NCI-H2107 treated with DMSO at 0.1 percent for 48 hours (cell line): ENCODE data around the gene DRG1.
A peak's percentile ranks its signal among the peaks of the same experiment; 100 is the strongest.
"Not testable (repeated sequence)": the region's sequence is repeated elsewhere in the genome, so short reads cannot be mapped to it uniquely, and the experiment has no call there.

ENCODE experiments used
- DNase-seq: peaks from one replicate; lab custom pipeline; 2025; ENCODE audit not compliant: unreplicated experiment; lab: John Stamatoyannopoulos, UW

Gene DRG1, protein sequence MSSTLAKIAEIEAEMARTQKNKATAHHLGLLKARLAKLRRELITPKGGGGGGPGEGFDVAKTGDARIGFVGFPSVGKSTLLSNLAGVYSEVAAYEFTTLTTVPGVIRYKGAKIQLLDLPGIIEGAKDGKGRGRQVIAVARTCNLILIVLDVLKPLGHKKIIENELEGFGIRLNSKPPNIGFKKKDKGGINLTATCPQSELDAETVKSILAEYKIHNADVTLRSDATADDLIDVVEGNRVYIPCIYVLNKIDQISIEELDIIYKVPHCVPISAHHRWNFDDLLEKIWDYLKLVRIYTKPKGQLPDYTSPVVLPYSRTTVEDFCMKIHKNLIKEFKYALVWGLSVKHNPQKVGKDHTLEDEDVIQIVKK

DNA sequence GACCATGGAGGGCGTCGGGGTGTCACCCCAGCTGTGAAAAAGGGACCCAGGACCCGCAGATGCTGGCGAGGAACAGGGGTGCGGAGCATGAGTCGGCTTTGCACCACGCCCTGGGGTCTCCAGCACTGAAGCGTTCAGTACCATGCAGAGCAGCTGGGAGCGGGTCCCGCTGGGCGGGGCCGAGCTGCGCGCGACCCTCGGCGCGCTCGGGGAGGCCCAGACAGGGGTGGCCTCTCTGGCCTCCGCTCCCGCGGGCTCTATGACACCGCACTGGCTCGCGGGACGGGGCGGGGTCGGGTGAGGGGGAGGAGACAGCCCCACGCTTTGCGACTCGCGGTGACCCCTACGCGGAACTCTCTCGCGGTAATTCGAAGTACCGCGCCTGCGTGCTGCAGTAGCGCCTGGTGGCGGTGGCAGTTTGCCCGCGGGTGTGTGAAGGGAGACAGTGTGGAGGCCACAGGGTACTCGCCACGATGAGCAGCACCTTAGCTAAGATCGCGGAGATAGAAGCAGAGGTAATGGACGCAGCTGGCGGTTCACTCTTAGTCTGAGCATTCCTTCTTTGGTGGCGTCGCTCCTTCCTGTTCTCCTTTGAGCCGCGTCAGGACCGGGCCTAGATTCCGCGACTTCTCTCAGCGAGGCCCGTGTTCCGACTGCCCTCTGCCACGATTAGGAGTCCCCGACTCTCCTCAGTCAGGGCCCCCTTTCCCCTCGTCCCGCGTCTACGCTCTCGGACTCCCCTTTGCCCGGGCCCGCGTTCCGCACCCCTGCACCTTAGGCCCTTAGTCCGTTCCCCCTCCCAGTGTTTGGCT is at the start of gene DRG1:
Gene DRG1, plus strand, starts transcription at position 394 of the 812 bp plus-strand sequence. Its CDS starts 80 bp downstream, at position 474.
- DNase-seq, result peak; percentile 55

DNA sequence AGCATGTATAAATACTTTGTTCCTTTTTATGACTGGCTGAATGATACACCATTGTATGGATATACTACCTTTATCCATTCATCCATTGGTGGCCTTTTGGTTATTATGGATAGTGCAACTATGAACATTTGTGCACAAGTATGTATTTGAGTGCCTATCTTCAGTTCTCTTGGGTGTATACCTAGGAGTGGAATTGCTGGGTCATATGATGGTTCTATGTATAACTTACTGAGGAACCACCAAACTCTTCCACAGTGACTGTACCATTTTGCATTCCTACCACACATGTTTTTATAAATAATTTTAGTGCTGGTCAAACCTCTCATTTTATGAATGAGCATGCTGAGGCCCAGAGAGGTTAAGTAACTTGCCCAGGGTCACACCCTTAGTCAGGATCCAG is 49.4 kb upstream of the DRG1 start:
- no peak for DNase-seq

DNA sequence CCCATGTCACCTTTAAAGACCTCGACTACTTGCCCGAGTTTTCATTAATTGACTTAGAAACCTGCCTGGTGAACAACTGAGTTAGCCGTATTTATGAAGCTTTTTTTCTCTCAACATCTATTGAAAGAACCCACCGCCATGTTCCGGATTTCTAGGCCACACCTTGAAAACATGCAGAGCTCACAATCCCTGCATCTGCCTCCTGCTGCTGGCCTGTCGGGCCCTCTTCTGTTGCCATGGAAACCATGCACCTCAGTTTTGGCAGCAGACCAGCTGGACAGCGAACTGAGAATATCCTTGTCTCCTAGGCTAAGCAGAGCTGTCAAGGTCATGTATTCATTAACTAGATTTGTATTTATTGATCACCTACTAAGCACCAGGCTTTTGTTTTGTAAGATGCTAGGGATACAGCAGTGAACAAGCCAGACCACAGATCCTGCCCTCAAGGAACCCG is 49.0 kb upstream of the DRG1 start:
- DNase-seq, result no peak

DNA sequence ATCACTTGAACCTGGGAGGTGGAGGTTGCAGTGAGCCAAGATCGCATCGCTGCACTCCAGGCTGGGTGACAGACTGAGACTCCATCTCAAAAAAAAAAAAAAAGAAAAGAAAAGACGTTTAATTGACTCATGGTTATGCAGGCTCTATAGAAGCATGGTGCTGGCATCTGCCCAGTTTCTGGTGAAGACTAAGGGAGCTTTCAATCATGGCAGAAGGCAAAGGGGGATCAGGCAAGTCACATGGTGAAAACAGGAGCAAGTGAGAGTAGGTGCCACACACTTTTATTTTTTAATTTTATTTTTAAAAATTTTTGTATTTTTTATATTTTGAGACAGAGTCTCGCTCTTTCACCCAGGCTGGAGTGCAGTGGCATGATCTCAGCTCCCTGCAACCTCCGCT is 44.9 kb upstream of the DRG1 start:
- DNase-seq, result no peak

DNA sequence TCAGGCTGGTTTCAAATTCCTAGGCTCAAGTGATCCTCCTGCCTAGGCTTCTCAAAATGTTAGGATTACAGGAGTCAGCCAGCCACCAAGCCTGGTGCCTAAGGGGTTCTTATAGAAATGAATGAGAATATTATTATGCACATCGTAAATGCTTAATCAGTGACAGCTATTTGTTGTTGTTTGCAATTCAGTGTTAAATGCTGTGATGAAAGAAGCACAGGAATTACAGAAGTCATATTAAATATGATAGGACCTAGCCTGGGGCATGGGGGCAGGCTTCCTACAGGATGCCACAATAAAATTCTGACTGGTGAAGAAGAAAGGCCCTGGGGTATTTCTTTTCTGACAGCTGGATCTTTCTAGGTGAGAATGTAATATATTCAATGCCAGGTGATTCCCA is 39.4 kb upstream of the DRG1 start:
- no peak for DNase-seq

DNA sequence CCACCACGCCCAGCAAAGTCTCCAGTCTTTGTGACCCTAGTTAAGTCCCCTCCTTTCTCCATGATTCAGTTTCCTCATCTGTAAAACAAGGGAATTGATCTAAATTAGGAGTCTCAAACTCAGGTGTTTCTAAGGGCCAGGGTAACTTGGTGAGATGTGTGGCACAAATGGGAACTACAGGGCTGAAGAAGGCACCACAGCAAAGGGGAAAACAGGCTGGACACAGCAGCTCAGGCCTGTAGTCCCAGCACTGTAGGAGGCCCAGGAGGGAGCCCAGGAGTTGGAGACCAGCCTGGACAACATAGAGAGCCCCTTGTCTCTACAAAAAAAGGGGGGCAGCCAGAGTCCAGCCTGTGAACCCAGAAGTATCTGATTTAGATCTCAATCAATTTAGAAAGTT is 37.7 kb upstream of the DRG1 start:
- DNase-seq, result no peak

DNA sequence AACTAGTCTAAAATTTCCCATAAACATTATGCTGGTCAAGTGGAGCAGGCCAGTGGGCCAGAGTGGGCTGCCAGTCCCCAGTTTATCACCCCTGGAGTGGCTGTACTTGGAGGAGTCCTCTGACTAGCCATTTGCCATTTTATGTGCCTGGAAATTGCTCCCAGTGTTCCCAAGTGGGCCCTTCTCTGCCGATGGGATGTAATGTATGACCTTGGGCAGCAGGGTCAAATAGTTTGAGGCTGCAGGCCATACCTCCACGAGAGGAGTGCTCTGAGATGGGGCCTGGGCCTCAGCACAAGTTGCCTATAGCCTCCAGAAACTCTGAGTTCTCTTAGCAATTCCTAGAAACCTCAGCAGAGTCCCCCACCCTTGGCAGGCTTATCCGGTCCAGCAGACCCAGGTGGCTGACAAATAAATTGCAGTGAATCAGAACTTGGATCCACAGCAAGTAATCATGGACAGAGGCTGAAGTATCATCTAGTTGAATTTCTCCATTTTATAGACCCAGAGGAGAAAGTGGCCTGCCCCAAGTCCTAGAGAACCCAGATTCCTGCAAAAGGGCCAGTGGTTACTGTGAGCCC is 35.4 kb upstream of the DRG1 start:
- DNase-seq, result no peak

DNA sequence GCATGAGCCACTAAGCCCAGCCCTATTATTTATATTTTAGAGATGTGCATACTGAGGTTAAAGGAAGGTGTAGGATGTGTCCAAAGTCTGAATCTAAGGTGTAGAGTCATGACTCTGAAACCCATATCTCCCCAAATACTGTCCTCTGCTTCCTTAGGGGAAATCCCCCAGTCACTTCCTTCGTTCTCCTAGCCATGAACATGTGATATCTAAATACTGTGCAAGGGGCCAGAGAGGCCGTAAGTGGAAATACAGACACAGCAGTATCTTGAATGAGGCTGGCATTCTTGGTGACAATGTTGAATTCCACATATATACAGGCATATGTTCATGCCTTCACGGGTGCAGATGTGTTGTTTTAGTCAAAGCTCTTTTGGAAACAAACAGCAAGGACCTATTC is 32.0 kb upstream of the DRG1 start:
- no peak for DNase-seq

DNA sequence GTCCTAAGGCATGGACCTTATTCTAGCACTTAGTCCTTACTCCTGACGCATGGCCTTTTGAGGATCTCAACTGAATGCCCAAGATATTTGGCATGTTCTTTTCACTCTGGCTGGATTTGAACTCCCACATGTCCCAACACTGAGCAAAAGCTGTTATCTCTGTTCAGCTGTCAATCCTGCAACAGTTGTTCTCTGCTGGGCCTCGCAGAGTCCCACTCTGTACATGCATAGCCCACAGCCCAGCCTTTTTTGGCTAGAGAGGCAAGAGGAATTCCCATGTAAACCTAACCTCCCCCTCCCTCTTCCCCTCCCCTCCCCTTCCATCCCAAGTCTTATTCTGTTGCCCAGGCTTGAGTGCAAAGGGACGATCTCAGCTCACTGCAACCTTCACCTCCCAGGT is 21.8 kb upstream of the DRG1 start:
- no peak for DNase-seq

DNA sequence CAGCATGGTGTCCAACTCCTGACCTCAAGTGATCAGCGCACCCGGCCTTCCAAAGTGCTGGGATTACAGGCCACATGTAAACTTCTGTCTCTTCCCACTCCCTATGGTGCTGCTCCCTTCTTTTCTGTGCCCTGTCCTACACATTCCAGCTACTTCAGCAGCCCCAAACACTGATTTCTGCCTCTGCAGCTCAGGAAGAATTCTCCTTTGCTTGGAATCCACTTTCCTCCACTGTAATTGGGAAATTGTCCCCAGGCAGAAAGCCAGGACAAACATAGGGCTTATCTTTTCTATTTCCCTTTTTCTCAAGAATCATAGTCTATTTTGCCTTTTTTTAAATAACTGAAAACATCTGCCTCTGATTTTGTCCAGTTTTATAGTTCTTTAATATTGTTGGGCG is 21.3 kb upstream of the DRG1 start:
- no peak for DNase-seq

DNA sequence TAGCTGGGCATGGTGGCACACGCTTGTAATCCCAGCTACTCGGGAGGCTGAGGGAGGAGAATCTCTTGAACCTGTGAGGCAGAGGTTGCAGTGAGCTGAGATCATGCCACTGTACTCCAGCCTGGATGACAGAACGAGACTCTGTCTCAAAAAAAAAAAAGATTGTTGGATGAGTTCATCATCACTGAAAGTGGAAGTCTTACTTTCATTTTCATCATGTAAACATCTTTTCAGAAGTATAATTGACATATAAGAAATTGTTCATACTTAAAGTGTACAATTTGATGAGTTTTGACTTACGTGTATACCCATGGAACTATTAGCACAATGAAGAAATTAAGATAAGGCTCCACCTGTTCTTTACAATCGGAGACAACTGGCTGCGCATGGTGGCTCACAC is 20.8 kb upstream of the DRG1 start:
- DNase-seq, result not testable (repeated sequence)

DNA sequence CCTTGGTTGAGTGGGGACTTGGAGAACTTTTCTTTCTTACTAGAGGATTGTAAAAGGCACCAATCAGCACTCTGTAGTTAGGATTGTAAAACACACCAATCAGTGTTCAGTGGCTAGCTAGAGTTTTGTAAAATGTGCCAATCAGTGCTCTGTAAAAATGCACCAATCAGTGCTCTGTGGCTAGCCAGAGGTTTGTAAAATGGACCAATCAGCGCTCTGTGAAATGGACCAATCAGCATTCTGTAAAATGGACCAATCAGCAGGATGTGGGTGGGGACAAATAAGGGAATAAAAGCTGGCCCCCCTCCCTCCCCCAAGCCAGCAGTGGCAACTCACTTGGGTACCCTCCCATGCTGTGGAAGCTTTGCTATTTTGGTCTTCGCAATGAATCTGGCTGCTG is 5.5 kb upstream of the DRG1 start:
- no peak for DNase-seq

DNA sequence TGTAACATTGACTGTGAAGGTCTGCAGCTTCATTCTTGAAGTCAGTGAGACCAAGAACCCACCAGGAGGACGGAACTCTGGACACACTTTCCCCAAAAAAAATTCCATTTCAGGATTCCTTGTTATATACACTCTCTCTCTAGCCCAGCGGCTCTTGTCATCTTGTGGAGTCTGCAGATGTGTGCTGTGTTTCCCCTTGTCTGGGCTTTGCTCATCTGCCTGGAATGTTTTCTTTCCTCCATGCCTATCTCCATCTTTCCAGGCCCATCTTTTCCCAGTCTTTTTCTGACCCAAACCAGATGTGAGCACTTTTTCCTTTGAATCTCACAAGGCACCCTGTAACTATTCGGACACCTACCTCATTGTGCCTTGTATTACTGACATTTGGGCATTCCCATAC is 5.1 kb upstream of the DRG1 start:
- DNase-seq, result no peak

DNA sequence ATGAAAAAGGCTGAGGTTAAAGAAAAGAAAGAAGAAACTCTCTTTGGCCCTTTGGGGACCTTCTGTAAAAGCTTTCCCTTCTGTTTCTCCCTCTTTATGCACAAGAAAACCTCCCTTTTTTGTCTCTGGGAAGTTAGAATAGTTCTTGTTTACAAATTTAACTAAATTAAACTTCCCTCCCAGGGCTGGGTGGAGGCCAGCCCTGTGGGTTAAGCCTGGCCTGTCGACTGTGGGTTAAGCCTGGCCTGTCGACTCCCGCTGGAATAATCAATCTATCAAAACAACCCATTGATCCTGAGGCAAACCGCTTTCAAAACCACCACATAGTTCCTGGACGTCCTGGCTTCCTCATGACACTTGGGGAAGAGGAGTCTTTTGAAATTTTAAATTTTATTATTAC is 1.2 kb upstream of the DRG1 start:
- DNase-seq, result no peak

DNA sequence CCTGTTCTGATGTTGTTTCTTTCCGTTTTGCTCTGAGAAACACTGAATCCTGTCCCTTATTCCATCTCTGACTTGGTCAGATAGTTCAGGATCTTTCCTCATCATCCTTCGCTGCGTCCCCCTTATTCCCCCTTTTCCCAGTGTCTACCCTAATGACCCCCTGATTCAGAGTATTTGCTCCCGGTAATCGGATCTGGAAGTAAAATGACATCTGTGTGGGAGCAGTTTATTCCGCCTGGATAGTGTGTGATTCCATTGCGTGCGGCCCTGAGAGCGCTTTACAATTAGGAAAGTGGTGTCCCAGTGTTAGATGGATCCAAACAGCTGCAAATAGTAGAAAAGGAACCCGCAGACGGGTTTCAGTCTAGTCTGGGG is 606 bp downstream of the DRG1 start:
- DNase-seq, result no peak

DNA sequence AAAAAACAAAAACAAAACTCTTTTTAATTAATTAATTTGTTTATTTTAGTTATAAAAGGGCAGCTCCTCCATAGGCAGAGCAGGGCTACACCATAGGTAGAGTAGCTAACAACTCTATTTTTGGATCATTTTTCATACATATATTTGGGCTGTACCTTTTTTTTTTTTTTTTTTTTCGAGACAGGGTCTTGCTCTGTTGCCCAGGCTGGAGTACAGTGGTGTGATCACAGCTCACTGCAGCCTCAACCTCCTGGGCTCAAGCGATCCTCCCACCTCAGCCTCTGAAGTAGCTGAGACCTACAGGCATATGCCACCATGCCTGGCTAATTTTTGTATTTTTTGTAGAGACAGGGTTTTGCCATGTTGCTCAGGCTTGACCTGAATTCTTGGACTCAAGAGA is 2.9 kb downstream of the DRG1 start:
- DNase-seq, result not testable (repeated sequence)

DNA sequence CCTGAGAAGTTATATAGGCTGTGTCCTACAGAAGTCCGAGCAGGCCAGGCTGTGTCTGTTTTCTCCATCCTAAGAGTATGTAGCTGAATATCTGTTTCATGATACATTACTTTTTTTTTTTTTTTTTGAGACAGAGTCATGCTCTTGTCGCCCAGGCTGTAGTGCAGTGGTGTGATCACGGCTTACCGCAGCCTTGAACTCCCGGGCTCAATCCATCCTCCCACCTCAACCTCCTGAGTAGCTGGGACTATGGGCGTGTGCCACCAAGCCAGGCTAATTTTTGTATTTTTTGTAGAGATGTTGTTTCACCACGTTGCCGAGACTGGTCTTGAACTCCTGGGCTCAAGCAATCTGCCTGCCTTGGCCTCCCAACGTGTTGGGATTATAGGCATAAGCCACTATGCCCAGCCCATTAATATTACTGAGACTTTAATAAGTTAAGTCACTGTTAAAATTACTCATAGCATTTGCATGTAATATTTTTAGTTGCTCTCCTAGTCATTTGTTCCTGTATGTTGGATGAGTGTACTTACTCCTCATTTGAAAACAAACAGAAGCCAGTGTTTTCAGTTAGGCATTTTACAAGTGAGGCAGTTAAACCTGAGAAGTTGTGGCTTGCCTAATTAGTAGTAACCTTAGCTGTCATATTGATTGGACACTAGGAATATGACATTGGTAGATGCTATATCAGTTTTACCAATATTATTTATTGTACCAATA is 26.1 kb downstream of the DRG1 start:
- DNase-seq, result no peak

DNA sequence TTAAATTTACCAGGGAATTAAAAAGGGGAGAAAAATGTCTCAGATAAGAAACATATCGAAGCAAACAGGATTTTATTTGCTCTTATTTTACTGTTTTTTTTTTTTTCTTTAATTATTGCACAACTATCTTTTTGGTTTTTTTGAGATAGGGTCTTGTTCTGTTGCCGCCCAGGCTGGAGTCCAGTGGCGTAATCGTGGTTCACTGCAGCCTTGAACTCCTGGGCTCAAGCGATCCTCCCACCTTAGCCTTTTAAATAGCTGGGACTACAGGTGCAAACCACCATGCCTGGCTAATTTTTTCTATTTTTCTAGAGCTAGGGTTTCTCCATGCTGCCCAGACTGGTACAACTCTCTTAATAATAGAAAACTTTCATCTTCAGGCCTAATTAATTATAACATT is 32.5 kb downstream of the DRG1 start:
- DNase-seq, result no peak

DNA sequence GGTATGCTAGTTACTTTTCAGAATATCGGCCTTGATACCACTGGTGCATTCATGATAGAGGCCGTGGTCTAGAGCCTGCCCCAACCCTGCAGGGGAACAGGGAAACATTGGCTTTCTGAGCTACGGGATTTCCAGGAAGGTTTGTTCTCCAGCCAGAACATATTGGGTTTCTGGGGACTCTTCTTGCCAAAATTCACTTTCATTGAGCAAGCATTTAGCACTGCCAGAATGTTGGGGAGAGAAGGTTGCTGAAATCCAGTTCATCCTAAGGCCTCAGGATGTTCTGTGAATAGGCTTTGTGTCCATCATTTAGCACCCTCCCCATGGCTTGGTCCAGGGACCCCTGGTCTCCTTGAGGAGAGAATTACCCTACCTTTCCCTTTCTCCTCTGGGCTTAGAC is 36.7 kb downstream of the DRG1 start:
- DNase-seq, result no peak

DNA sequence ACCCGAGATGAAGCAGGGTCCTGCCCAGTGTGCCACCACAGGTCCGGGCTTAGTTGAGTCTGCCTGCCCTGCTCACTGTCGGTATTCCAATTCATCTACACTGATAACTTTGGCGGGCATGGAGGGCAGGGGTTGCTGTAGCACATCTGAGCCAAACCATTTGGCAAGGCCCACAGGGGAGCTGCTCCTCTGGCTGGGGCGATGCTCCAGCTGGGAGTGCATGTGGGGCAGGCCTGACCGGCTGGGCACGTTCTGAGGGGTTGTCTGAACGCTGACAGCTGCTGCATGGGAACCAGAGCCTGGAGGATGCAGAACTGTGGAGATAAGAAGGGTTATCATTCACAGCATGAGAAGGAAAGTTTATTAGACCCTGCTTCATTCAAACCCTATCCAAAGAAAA is 40.4 kb downstream of the DRG1 start:
- no peak for DNase-seq

DNA sequence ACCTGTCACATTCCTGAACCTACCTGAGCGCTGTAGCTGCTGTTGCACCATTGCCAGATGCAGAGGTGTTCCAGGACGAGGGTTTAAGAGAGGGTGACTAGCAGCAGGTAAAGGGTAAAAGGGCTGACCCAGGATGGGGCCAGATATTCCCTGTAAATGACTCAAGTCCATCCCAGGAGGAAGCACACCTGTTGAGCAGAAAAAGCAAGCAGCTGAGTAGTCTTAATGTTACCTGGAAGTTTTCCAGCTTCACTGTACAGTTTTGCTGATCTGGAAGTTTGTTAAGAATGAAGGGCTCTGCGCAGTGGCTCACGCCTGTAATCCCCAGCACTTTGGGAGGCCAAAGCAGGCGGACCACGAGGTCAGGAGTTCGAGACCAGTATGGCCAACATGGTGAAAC is 41.3 kb downstream of the DRG1 start:
- DNase-seq, result no peak
